Hematopoietic multipotent progenitor cell treated with erythropoietin and hydrocortisone succinate and interleukin-3 and kit ligand, for 17 days (in vitro differentiated cells): ENCODE results near the gene TRRAP.

ENCODE experiments used
- DNase-seq: peaks from one replicate; pipeline ENCODE4 v3.0.0-alpha.2; 2015; ENCODE audit warnings: low spot score

The TRRAP gene

GRCh38 chr7:99061001-99061776, 182.9 kb downstream of the TRRAP start:
- no peak for DNase-seq
